ENCODE measurements around the gene SCG2. TPM values are rescaled to one million over a fixed set of nuclear protein-coding genes. Genes with fewer than 3 reads are reported as not detected.
A peak's percentile ranks its signal among the peaks of the same experiment; 100 is the strongest.

Gene SCG2
- total RNA-seq, 1 donor from 2014 or later, result 0.61 TPM

DNA sequence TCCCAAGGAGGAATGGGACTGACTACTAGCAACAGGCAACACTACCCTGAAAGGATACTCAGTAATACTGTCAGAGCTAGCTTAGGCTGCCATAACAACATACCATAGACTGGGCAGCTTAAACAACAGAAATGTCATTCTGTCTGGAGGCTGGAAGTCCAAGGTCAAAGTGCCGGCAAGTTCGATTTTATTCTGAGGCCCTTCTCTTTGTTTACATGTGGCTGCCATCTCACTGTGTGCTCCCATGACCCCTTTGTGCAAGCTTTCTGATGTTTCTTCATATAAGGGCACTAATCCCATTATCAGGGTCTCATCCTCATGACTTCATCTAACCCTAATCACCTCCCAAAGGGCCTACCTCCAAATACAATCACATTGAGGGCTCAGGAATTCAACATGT lies 30.7 kb upstream of the SCG2 start:
- H3K27ac ChIP-seq, result no peak overlapping the region
- no peaks in the 10 kb centered on the region for H3K9me3 ChIP-seq
- ATAC-seq, result no peak
- no peaks in the 10 kb centered on the region for H3K27me3 ChIP-seq
- no peaks in the 10 kb centered on the region for H3K4me1 ChIP-seq
- no peak for TF ChIP-seq CTCF (IDR thresholded peaks at IDR 0.05)
- no peak for DNase-seq
- no peaks in the 10 kb centered on the region for H3K36me3 ChIP-seq
- intact Hi-C loops (cut with DNase I), result no loop called here
- H3K4me3 ChIP-seq, result no peak overlapping the region

DNA sequence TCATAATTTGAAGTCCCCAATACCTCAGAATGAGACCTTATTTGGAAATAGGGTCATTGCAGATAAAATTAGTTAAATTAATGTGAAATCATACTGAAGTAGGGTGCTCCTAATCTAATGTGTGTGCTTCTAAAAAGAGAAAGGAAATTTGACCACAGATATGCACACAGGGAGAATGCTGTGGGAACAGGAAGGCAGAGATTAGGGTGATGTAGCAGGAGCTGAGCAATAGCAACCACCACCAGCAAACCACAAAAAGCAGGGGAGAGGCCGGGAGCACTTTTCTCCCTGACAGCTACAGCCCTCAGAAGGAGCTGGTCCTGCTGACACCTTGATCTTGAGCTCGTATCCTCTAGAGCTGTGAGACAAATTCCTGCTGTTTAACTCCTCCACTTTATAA lies 24.6 kb upstream of the SCG2 start:
- no peak overlapping the region for H3K4me3 ChIP-seq
- no peaks in the 10 kb centered on the region for H3K9me3 ChIP-seq
- no peaks in the 10 kb centered on the region for H3K36me3 ChIP-seq
- ATAC-seq (no peak), DNase-seq (no peak)
- H3K4me1 ChIP-seq, result no peaks in the 10 kb centered on the region
- intact Hi-C loops (cut with DNase I), result no loop called here
- H3K27ac ChIP-seq, result no peak overlapping the region
- no peak for TF ChIP-seq CTCF (IDR thresholded peaks at IDR 0.05)
- no peaks in the 10 kb centered on the region for H3K27me3 ChIP-seq

- Histone ChIP-seq H3K36me3 (no peaks in the 10 kb centered on the region), H3K27me3 (no peaks in the 10 kb centered on the region), H3K4me1 (no peaks in the 10 kb centered on the region), H3K9me3 (no peaks in the 10 kb centered on the region), H3K27ac (no peak overlapping the region), H3K4me3 (no peak overlapping the region)
- intact Hi-C loops (cut with DNase I), result no loop called here
- DNase-seq (no peak), ATAC-seq (no peak)
- TF ChIP-seq CTCF (IDR thresholded peaks at IDR 0.05), result no peak
These were observed 23.5 kb upstream of the SCG2 start for GRCh38 chr2:223625652-223626051.

DNA sequence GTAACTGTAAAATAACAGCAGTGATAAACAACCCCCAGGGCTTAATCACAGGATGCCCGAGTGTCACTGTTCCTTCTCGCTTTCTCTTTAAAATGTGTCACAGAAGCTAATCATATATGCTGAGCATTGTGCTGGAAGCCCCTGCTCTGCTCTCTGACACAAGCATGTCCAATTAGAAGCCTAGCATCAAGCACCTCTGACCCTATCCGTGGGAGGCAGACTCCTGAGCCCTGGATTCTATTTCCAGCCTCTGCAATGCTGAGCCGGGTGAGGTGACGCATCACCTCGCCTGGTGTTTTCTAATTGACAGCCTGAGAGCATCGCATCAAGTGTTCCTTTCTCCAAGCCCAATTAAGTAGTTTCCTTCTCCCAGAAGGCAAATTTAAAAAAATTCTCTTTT lies 19.7 kb upstream of the SCG2 start:
- ATAC-seq (no peak), DNase-seq (no peak)
- TF ChIP-seq CTCF (IDR thresholded peaks at IDR 0.05), result no peak
- H3K27ac ChIP-seq, result no peak overlapping the region
- no peak overlapping the region for H3K4me3 ChIP-seq
- H3K9me3 ChIP-seq, result no peaks in the 10 kb centered on the region
- H3K4me1 ChIP-seq, result no peaks in the 10 kb centered on the region
- H3K36me3 ChIP-seq, result no peaks in the 10 kb centered on the region
- intact Hi-C loops (cut with DNase I), result no loop called here
- no peaks in the 10 kb centered on the region for H3K27me3 ChIP-seq

DNA sequence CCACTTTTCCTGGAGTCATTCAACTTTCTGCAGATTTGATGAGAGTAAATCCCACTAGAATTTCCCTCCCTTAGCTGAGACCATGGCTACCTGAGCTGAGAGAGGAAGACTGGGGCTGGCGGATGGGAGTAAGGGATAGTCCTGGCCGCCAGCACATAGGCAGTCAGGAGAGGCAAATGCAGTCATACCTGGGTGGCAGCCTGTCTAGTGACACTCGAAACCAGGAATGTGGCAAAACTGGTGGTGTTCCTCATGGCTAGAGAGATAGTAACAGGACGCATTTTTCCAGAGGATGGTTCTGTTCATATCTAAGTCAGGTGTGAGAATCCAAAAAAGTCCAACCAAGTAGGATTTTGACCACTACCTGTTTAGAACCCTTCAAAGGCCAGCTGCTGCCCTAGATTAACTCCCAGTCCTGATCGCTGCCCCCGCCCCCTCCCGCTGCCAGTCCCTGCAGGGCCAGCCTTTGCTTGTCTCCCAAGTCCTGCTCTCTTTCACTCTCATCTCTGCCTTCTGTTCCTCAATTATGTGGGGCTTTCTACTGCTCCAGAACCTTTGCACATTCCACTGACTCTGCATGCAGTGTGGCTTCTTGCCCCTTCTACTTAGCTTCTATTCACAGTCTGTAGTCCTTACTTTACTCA lies 17.4 kb upstream of the SCG2 start:
- TF ChIP-seq CTCF (IDR thresholded peaks at IDR 0.05), result no peak
- DNase-seq, result no peak
- Histone ChIP-seq H3K4me1 (no peaks in the 10 kb centered on the region), H3K9me3 (no peaks in the 10 kb centered on the region), H3K4me3 (no peak overlapping the region), H3K36me3 (no peaks in the 10 kb centered on the region), H3K27me3 (no peaks in the 10 kb centered on the region), H3K27ac (no peak overlapping the region)
- intact Hi-C loops (cut with DNase I), result no loop called here
- ATAC-seq, result peak; percentile 51
